Measurements from ENCODE around the gene KRT33A.
"Not testable (repeated sequence)": the region's sequence is repeated elsewhere in the genome, so short reads cannot be mapped to it uniquely, and the experiment has no call there.

Gene KRT33A

DNA sequence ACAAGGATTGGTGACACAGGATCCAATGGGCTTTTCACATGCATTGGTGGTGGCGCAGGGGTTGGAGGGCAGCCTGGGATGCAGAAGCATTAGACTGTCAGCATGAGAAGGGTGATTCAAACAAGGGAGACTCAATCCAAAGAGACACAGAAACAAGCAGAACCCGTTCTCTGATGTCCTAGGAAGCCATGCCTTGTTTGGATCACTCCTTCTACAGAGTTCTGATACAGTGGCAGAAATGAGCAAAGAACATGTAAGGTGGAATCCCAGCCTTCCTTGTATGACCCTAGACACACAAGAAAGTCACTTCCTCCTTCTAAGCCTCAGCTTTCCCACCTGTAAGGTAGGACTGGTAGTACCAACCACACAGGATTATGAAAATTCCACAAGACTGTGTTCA lies 13.3 kb upstream of the KRT33A start:
- DNase-seq (ENCODE audit: low spot score) = no peak

DNA sequence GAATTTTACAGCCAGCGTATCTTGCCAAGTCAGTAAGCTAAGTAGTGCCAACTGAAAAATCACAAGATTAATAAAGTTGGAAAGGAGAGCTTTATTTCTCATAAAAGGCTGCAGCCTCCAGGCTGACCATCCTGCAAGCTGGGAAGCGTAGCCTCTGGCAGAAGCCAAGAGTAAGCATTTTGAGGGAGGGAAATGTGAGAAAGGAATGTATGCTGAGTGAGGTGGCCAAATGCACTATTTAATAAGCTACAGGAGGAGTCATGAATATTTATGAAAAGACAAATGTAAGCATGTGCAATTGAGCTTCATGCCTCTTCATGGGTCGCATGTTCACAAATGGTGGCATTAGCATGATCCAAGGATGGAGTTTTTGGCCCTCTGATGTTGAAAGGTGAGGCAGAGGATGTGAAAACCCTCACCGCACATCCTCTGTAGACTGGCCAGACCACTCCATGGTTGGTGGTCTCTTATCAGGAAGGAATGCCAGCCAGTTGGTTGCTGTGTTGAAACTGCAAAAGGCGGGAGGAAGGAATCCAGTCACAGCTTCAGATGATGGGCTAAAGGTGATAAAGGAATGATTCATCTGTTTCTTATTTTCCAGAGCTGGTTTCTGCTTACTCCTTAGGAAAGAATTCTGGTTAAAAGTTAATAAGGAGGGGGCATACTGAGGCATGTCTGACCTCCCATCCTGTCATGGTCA lies 9.8 kb upstream of the KRT33A start:
- DNase-seq (ENCODE audit: low spot score) = no peak

DNA sequence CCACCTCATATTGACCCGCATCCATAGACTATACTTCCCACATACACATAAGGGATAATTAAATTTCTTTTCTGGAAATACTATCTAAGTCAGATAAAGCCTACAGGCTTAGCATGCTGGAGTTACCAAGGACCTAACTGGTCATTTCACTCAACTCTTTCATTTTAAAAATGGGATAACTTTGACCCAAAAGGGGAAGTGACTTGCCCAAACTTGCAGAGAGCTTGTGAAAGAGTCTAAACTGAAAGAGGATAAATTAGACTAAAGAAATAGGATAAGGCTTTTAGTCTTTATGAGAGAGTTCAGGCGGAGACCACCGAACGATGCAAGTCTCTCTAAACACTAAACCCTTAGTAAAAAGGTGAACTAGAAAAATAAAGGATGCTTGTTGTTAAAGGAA lies 3.9 kb upstream of the KRT33A start:
- no peak for DNase-seq (ENCODE audit: low spot score)

DNA sequence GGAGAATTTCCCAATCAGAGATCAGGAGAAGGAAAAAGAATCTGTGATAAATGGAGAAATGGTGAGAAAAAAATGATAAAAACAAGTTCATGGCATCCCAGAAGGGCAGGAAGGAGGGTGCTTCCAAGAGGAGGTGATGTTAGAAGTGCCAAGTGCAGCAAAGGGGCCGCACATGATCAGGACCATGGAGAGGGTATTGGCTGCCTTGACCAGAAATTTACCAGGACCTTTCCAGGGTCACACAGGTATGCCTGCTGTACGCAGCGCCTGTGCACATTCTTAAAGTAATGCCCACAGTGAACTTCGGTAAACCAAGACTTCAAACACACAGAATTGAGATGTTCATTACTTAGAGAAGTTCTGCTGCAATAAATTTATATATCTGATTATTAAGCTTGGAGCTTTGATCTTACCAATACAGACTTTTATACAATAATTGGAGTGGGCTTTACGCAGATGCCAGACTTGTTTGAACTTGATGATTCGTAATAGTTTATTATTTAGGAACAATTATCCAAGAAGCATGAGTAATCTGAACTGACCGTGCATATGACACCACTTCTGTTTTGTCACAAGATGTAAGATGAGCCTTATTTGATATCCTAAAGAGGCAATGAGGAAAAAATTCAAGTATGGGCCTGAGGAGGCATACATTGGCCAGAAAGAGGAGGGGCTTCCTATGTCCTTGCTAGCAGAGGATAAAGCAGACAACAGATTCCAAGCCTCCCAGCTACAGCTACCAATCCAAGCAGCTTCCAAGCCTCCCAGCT lies 2.2 kb upstream of the KRT33A start:
- DNase-seq (ENCODE audit: low spot score) = no peak

DNA sequence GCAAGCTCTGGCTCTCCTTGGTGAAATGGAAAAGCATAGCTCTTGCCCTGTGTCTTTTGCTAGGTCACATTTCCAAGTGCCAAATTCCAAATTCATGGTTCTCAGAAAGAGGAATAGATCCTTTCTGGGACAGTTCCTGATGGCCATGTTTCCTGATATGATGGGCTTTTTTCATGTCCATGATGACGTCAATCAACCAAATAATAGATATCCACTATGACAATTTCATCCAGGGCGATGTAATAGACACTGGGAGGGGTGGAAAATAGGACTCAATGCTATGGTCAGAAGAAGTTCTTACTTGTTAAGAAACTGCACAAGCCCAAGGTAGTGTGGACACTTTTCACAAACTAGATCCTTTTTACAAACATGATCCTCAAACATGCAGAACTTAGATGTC lies 549 bp upstream of the KRT33A start:
- DNase-seq (ENCODE audit: low spot score) = no peak

DNA sequence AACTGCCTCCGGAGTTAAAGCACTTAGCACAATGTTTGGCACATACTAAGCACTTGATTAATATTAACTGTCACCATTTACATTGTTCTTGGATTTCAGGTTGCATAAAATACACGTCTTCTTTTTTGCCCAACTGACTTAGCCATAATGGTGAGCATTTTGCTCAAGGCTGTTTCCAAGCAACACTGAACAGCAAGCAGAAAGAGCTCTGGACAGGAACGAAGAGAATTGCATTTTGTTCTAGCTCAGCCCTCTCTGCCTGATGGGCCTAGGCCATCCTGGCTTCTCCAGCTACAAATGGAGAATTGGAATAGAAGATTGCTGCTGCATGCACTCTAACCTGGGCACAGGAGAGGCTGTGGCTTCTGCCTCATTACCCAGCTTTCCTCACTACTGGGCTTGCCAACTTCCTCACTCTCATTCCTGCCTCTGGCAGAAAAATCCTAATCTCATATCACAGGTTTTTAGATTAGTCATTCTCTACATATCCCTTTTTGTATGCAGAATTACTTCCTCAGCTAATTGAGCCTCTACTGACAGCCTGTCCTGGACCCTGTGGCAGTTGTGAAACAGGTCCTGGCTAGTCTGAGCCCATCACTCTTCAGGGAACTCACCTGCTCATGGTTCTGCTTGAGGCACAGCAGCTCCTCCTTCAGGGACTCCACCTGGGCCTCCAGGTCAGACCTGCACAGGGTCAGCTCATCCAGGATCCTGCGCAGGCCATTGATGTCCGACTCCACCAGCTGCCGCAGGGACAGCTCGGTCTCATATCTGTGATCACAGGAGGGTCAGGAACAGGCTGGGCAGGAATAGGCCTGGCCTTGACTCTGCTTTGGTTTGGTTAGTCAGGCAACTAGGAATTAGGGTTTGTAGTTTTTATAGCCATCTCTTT lies 2.5 kb downstream of the KRT33A start:
- DNase-seq (ENCODE audit: low spot score) = no peak

DNA sequence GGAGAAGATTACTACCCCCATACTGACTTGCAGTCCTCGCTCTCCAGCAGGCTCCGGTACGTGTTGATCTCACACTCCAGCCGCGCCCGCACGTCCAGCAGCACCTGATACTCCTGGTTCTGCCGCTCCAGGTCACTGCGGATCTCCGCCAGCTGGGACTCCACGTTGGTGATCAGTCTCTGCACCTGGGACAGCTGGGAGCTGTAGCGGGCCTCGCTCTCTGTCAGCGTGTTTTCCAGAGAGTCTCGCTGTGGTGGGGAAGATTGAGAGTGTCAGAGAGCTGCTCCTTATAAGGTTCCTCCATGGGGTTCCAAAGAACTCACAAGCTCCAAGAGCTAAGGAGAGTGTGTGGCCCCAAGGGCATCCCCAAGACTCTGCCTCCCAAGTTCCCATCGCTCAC lies 4.2 kb downstream of the KRT33A start:
- not testable (repeated sequence) for DNase-seq (ENCODE audit: low spot score)

DNA sequence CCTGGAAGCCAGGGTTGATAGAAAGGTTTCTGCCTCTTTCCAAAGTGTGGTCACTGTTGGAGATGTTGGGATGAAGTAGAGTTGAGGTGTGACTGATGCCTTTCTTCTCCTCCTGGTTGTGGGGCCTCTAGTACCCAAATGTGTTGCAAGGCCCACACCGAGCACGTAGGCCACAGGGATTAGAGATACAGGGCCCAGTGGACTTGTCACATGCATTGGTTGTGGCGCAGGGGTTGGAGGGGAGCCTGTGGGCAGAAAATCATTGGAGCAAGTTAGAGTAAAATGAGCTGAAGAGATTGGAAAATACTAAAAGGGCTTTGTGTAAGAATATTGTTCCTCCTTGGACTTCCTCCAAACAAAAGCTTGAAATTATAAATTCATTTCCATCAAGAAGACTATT lies 4.6 kb downstream of the KRT33A start:
- no peak for DNase-seq (ENCODE audit: low spot score)

DNA sequence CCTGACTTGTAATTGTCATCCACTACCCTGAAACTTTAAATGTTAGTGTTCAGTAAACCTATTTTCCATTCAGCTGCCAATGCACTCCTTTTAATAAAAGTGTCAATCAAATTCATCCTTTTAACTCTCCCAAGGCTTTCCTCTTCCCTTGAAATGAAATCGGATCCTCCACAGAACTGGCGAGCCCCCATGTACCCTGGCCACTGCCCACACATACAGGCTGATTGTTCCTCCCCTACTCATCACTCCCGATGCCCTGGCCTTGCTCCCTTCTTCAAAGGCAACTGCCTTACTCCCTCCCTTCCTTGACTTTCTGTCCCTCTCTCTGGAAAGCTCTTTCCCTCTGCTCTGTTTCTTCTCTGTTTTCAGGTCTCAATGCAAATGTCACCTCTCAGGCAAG lies 7.6 kb downstream of the KRT33A start:
- no peak for DNase-seq (ENCODE audit: low spot score)

DNA sequence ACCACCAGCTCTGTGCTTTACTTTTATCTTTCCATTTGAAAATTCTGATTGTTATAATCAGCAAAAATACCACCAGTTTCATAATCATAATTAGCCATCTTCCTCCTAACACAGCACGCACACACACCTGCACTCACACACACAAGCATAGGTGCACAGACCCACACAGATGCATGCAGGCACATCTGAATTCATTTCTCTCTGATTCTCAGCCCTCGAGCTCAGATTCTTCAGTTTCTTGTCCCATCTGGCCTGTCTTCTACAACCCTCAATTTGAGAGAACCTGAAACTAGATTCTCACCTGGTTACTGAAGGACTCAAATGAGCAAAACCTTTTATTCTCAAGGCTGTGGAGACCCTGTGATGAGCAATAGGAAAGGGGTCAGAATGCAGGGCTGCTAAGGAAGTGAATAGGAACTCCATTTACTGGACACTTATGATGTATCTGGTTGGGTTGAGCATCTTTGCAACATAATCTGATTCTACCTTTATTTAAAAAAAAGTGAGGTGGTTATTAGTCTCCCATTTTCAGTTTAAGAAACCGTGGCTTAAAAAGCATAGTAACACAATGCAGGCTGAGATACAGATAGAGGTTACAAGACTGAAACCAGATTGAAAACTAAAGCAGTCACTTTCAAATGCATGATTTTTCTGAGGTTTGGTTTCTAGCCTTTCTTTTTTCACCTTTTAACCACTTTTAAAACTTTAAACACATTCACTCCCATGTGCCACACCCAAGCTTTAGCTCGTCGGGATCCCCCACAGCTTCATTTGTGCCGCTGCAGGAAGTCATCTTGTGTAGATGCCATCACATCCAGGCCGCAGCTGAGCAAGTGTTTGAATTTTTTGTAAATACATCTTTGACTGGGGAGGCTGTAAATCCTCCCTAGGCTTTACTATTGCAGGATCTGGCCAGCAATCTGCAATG lies 9.4 kb downstream of the KRT33A start:
- no peak for DNase-seq (ENCODE audit: low spot score)

DNA sequence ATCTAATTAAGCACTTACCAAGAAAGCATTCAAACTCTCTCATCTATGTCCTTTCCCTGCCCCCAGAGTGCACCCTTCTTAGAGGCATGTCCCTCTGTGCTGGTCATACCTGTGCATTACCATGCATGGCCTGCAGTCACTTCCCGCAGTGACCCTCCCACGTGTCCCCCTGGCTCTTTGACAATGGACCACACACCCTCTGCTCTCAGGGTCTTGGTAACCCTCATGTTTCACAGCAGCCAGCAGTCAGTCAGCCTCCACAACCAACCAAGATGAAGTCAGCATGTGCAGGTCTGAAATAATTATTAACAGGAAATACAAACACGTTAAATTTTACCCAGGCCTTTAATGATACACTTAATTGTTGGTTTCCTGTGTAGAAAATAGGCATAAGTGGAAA lies 10.1 kb downstream of the KRT33A start:
- DNase-seq (ENCODE audit: low spot score) = no peak

DNA sequence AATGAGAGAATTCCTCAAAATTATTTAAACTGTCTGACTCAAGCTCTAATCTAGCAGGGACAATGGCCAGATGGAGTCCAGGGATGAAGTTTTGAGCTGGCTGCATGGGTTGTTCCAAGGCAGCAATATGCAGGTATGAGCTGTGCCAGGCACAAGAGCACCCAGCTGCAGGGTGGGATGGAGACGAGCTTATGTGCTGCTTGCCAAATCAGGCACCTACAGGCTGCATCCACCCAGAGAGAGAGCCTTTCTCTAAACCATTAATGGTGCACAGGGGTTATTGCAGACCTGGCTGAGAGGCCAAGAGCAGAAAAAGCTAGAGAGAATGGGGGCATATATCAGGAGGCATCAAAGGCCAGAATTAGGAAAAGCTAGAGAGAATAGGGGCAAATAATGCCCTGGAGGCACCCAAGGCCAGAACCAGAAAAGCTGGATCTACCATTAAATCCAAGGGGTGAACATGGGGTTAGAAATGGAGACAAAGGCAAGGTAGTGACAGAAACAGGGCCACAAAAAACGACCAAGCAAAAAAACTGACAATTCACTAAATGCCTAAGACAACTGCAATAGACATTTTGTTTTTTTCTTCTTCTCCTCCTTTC lies 11.0 kb downstream of the KRT33A start:
- DNase-seq (ENCODE audit: low spot score) = no peak

DNA sequence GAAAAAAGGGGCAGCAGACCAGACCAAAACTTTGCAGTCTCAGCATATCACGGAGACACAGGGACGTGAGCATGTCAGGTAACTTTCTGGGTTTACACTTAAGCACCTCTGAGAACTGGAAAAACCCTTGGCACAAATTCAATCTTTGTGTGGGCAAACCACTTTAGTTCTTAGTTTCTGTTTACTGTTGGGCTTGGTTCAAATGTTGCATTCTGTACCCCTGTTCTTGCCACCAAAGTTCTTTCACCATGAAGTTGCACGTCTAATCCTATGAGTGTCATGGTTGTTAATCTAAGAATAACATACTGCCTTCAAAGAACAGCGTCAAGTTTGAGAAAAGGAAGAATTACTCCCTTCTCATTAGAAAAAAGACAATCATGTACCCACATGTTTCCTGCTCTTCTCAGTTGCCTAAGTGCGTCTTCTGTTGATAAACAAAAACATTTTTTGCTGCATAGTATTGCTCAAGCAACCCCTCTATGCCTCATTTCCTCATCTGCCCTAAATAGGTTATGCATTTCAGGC lies 11.6 kb downstream of the KRT33A start:
- no peak for DNase-seq (ENCODE audit: low spot score)

DNA sequence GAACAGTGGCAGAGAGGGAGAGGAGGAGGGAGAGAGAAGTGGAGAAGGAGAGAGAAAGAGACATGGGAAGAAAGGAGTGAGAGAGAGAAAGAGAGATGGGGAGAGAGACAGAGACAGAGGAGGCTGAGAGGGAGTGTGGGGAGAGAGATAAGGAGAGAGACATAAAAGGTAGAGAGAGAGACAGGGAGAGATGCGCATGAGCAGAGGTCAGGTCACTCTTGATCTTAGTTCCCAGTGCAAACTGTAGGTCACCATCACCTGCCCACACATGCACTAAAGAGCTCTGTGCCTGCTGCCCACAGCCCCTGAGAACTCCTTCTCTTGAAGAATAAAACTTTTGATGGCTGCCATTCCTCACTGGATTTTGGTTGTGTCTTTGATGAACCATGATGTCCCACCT lies 14.9 kb downstream of the KRT33A start:
- no peak for DNase-seq (ENCODE audit: low spot score)

DNA sequence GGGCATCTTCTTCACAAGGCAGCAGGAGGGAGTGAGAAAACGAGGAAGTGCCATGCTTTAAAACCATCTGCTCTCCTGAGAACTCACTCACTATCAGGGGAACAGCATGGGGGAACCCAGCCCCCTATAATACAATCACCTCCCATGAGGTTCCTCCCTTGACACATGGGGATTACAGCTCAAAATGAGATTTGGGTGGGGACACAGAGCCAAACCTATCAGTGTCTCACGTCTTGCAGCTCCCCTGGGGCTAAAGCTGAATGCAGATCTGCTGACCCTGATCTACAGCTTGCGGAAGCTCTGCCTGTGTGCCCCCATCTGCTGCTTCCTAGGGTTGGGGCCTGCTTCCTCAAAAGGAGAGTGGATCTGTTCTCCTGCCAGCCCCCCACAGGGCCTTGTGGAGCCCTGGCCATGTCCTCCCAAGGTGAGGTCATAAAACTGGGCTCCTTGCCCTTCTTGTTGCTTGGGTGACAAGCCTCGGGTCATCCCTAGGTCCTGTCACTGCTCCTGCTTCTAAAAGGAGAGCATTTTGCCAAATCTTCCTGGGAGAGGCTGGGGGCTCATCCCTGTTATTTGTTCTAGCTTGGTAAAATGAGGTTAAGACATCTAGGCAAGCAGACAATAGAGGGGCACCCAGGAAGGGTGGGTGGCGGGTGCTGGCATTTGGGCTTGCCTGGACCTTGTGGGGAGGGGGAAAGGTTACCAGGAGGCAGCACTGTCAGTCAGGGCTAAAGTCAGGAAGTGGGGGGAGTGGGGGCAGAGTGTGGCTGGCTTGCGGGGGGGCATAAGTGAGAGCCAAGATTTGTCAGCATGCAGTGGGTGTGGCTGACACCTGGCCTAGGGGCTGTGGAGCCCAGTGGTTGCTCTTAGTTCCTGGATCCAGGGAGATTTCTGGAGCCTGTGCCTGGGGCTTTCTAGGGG lies 16.0 kb downstream of the KRT33A start:
- DNase-seq (ENCODE audit: low spot score) = no peak

DNA sequence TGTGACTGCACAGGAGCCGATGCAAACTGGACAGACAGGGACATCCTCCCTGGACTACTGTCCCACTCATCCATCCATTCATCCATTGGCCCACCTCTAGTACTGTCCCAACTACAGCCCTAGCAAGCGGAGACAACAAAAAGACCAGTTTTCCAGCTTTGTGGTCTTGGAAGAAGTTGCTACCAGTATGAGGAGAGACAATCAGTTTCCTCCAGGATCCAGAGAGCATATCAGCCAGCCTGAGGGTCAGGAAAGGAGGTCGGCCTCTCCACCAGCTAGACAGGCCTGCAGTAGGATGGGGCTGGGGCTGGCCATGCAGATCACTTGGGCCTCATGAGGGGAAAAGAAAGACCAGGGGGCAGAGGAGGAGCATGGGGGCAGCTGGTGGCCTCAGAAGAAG lies 16.8 kb downstream of the KRT33A start:
- DNase-seq (ENCODE audit: low spot score) = no peak

DNA sequence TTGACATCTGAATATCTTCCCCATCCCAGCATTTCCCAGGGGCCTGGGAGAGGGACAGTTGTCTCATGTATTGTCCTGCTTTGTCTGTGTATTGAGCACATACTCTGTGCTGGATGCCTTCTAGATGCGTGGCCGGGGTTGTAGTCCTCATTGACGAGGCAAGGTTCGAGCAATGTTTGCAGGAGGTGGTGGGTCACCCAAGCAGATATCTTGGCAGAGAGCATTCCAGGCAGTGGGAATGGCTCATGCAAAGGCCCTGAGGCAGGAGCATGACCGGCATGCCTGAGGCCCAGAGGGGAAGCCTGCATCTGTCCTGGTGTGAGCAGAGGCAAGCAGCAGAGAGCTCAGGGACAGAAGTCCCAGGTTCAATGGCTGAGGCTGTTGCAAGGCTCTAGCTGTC lies 17.5 kb downstream of the KRT33A start:
- DNase-seq (ENCODE audit: low spot score) = no peak

DNA sequence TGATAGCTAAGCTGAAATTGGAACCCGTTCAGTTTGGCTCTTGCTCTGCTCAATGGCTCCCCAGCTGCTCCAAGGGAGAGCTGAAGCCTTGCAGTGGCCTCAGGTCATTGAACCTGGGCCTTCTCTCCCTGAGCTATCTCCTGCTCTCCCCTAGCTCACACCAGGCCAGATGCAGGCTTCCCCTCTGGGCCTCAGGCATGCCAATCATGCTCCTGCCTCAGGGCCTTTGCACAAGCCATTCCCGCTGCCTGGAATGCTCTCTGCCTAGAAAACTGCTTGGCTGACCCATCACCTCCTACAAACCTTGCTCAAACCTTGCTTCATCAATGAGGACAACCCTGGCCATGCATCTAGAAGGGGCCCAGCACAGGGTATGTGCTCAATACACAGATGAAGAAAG lies 18.4 kb downstream of the KRT33A start:
- DNase-seq (ENCODE audit: low spot score) = no peak

DNA sequence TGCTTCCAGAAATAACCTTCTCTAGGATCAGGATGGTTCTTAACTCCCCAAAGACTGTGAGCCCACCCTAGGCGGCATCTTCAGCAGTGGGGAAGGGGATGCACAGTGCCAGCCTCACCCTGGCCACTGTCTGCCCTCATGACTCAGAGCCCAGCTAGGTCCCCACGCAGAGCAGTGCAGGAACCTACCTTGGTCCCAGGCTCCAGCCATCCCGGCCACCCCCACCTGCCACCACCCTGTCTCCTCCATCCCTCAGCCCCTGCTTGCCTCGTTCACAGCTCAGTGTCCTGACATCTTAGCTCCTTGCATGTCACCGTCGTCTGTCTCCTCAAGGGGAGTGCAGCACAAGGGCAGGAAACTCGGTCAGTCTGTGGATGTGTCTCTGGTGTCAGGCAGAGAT lies 19.0 kb downstream of the KRT33A start:
- no peak for DNase-seq (ENCODE audit: low spot score)
